ENCODE results near the gene AIFM3. TPM values are rescaled to one million over a fixed set of nuclear protein-coding genes. Genes with fewer than 3 reads are reported as not detected.
"Not testable (repeated sequence)": the region's sequence is repeated elsewhere in the genome, so short reads cannot be mapped to it uniquely, and the experiment has no call there.

The AIFM3 gene, protein sequence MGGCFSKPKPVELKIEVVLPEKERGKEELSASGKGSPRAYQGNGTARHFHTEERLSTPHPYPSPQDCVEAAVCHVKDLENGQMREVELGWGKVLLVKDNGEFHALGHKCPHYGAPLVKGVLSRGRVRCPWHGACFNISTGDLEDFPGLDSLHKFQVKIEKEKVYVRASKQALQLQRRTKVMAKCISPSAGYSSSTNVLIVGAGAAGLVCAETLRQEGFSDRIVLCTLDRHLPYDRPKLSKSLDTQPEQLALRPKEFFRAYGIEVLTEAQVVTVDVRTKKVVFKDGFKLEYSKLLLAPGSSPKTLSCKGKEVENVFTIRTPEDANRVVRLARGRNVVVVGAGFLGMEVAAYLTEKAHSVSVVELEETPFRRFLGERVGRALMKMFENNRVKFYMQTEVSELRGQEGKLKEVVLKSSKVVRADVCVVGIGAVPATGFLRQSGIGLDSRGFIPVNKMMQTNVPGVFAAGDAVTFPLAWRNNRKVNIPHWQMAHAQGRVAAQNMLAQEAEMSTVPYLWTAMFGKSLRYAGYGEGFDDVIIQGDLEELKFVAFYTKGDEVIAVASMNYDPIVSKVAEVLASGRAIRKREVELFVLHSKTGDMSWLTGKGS
- total RNA-seq (2014; rRNA removed; shearing (Covaris generic)), result not detected in 2 replicates

DNA sequence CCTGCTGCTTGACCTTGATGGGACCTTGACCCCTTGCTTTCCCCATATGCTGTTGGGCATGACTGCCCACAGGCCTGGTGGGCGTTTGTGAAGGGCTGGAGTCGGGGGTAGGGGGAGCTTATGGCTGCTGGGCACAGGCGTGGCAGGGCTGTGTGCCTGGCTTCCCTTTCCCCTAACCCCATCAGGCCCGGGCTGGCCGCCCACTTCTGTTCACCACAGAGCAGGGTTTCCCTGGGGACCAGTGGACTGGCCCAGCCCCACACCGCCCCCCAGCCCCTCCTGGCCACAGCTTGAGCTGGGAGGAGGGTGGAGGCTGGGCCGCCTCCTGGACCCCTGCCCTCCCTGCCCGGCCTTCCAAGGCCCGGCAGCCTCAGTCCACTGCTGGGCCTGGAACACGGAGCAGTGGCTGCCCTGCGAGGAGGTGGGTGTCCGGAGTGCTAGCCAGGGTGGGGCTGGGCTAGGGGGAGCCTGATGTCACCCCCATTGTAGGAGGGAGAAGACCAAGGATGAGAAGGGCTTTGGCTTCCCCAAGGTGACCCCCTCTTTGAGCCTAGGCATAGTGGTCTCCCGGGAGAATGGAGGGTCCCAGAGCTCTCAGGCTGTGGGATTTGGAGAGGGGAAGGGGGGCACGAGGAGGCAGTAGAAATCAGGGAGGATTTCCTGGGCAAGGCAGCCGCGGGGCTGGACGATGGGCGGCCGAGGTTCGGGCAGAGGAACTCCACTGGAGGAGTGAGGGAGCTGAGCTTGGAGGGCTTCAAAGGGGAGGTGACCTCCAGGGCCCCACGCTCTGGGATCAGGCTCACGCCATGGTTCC lies at the start of gene AIFM3:
Gene AIFM3 (plus strand): TSS at position 373 of the 814 bp plus-strand sequence. CDS start 690 bp downstream, outside the sequence.
- DNase-seq (ENCODE audit: low spot score), result no peak

DNA sequence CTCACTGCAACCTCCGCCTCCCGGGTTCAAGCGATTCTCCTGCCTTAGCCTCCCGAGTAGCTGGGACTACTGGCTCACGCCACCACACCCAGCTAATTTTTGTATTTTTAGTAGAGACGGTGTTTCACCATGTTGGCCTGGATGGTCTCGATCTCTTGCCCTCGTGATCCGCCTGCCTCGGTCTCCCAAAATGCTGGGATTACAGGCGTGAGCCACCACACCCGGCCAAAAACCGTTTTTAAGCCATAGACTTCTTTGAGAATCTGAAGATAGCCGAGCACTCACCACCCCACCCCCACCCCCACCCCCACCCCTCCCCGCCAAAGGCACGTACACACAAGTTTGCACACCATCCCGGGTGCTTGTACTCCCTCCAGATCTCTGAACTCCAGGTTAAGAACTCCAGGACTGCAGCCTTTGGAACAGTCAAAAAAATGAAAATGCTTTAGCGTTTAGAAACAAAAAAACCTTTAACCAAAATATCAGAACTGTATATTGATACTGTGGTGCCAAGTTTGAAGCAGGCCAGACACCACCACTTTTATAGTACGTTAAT lies 48.3 kb upstream of the AIFM3 start:
- no peak for DNase-seq (ENCODE audit: low spot score)

DNA sequence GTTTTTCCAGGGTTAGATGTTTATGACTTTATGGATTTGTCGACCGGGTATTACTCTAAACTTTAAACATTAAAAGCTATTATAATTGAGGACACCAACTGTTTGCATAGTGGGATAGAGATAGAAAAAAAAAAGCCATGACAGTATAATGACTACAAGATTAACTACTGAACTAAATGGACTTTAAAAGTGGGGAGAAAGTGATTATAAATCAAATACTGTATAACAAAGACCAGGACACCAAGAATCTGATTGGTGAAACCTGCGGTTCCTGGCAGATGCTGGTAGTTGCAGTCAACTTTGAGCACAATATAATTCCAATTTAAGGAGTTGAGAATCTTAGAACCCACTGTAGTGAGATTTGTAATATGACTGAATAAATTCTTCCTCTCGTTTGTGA lies 47.3 kb upstream of the AIFM3 start:
- DNase-seq (ENCODE audit: low spot score), result no peak

DNA sequence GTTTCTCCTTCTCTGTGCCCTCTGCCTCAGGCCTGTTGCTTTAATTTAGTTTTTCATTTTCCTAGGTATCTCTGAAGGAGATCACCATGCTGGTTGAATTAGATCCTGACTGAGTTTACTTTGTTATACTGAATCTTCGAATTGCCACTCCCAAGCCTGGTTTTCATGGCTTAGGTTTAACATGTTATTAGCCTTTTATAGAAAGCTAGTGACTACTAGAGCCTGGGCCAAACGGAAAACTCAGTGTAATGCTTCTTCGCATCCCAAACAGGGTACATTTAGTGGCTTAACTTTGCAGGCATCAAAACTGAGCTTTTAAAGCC lies 46.2 kb upstream of the AIFM3 start:
- no peak for DNase-seq (ENCODE audit: low spot score)

DNA sequence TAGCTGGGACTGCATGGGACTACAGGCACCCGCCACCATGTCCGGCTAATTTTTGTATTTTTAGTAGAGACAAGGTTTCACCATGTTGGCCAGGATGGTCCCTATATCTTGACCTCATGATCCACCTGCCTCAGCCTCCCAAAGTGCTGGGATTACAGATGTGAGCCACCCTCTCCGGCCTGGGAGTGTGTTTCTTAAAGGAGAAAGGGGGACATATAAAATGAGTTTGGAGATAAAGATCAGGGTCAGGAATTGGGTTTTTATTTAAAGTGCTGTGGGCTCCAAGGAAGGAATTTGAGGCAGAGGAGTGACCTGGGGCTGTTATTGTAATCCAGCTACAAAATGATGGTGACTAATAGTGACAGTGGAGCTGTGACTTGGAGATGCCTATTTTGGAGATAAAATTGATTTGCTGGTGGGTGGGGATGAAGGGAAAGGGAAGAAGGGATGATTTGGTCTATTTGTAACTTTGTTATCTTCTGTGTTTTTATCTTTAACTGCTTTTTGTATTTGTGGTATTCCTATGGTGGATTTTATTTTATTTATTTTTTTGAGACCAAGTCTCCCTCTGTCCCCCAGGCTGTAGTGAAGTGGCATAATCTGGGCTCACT lies 44.8 kb upstream of the AIFM3 start:
- no peak for DNase-seq (ENCODE audit: low spot score)

DNA sequence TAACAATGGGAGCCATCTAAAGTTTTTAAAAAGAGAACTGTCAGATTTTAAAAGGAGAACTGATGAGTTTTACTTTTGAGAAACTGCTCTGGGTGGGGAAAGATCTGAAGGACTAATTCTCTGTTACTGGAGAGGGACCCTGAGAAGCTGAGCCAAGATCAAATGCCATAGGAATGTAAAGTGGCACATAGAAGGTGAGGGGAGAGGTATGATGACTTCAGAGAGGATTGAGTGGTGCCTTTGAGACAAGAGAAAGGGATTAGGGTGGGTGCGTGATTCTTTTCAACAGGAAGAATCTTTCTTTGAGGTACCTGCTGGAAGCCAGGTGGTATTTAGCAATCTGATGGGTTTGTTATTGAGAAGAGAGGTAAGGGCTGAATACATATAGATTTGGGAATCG lies 40.8 kb upstream of the AIFM3 start:
- no peak for DNase-seq (ENCODE audit: low spot score)

DNA sequence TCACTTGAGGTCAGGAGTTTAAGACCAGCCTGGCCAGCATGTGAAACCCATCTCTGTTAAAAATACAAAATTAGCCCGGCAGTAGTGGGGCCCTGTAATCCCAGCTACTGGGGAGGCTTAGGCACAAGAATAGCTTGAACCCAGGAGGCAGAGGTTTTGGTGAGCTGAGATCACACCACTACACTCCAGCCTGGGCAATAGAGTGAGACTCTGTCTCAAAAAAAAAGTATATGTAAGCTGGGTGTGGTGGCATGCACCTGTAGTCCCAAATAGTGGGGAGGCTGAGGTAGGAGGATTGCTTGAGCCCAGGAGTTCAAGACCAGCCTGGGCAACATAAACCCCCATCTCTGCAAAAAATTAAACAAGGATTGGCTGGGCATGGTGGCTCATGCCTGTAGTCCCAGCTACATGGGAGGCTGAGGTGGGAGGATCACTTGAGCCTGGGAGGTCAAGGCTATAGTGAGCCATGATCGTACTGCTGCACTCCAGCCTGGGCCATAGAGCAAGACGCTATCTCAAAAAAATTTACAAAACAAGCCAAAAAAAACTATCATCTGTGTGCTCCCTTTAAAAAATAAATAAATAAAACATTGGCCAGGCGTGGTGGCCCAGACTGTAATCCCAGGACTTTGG lies 39.0 kb upstream of the AIFM3 start:
- DNase-seq (ENCODE audit: low spot score), result no peak

DNA sequence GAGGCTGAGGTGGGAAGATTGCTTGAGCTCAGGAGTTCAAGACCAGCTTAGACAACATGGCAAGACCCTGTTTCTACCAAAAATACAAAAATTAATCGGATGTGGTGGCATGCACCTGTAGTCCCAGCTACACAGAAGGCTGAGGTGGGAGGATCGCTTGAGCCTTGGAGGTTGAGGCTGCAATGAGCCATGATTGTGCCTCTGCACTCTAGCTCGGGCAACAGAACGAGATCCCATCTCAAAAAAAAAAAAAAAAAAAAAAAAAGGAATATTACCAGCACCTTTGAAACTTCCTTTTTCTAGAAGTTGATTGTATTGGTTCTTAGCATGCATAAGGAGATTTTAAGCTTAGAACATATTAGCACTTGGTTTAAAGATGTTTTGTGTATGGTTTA lies 38.5 kb upstream of the AIFM3 start:
- DNase-seq (ENCODE audit: low spot score), result no peak

DNA sequence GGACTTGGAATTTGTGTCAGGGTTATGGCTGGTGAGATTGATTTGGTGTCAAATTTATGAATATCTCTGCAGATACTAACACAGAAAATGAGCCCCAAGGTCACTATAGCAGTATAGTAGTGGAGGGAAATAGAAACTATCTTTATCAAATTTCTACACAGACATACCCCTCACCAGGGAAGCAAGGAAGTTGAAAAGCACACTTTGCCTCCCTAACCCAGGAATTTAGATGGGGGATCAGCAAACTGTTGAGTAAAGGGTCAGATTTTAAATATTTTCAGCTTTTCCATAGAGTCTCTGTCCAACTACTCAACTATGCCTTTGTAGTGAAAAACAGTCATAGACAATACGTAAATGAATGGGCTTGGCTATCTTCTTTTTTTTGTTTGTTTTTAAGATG lies 37.1 kb upstream of the AIFM3 start:
- DNase-seq (ENCODE audit: low spot score), result no peak

DNA sequence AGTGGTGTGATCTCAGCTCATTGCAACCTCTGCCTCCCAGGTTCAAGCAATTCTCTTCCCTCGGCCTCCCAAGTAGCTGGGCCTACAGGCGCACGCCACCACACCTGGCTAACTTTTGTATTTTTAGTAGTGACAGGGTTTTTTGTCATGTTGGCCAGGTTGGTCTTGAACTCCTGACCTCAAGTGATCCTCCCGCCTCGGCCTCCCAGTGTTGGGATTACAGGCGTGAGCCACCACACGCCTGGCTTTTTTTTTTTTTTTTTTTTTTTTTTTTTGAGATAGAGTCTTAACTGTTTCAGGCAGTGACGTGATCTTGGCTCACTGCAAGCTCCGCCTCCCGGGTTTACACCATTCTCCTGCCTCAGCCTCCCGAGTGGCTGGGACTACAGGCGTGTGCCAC lies 36.6 kb upstream of the AIFM3 start:
- DNase-seq (ENCODE audit: low spot score), result not testable (repeated sequence)

DNA sequence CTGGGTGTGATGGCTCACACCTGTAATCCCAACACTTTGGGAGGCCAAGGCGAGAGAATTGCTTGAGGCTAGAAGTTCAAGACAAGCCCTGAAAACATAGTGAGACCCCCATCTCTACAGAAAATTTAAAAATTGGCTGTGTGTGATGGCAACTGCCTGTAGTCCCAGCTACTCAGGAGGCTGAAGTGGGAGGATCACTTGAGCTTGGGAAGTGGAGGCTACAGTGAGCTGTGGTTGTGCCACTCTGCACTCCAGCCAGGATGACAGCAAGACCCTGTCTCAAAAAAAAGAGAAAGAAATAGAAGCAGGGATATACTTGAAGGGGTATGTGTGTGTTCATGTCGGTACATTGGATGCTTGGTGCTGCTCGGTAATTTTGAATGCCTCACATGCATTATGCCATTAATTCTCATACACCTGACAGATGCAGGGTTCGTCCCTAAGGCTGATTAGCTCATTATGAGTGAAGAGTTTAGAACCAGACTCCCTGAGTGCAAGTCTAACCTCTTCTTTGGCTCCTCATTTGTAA lies 35.9 kb upstream of the AIFM3 start:
- no peak for DNase-seq (ENCODE audit: low spot score)

DNA sequence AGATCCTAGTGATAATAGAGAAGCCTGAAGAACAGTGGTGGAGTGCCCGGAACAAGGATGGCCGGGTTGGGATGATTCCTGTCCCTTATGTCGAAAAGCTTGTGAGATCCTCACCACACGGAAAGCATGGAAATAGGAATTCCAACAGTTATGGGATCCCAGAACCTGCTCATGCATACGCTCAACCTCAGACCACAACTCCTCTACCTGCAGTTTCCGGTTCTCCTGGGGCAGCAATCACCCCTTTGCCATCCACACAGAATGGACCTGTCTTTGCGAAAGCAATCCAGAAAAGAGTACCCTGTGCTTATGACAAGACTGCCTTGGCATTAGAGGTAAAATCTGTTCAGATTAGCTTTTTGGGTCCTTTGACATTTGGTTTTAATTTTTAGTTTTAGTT lies 33.1 kb upstream of the AIFM3 start:
- no peak for DNase-seq (ENCODE audit: low spot score)

DNA sequence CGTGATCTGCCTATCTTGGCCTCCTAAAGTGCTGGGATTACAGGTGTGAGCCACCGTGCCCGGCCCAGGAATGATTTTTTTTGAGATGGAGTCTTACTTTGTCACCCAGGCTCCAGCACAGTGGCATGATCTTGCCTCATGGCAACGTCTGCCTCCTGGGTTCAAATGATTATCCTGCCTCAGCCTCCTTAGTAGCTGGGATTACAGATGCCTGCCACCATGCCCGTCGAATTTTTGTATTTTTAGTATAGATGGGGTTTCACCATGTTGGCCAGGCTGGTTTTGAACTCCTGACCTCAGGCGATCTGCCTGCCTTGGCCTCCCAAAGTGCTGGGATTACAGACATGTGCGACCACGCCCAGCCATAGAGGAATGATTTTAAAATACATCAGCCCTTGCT lies 32.0 kb upstream of the AIFM3 start:
- not testable (repeated sequence) for DNase-seq (ENCODE audit: low spot score)

DNA sequence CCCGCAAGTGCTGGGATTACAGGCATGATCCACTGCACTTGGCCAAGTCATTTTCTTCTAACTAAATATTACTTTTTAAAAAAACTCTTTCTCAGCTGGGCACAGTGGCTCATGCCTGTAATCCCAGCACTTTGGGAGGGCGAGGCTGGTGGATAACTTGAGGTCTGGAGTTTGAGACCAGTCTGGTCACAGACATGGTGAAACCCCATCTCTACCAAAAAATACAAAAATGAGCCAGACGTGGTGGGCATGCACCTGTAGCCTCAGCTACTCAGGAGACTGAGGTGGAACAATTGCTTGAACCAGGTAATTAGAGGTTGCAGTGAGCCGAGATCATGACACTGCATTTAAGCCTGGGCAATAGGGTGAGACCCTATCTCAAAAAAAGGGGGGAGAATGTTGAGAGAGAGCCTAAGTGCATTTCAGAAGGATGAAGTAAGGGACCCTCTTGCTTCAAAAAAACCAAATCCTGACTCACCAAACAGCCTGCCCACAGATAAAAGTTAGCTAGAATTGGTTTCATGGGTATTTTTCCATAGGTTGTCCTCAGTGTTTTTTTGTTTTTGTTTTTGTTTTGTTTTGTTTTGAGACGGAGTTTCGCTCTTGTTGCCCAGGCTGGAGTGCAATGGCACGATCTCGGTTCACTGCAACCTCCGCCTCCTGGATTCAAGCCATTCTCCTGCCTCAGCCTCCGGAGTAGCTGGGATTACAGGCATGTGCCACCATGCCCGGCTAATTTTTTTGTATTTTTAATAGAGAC lies 31.1 kb upstream of the AIFM3 start:
- not testable (repeated sequence) for DNase-seq (ENCODE audit: low spot score)

DNA sequence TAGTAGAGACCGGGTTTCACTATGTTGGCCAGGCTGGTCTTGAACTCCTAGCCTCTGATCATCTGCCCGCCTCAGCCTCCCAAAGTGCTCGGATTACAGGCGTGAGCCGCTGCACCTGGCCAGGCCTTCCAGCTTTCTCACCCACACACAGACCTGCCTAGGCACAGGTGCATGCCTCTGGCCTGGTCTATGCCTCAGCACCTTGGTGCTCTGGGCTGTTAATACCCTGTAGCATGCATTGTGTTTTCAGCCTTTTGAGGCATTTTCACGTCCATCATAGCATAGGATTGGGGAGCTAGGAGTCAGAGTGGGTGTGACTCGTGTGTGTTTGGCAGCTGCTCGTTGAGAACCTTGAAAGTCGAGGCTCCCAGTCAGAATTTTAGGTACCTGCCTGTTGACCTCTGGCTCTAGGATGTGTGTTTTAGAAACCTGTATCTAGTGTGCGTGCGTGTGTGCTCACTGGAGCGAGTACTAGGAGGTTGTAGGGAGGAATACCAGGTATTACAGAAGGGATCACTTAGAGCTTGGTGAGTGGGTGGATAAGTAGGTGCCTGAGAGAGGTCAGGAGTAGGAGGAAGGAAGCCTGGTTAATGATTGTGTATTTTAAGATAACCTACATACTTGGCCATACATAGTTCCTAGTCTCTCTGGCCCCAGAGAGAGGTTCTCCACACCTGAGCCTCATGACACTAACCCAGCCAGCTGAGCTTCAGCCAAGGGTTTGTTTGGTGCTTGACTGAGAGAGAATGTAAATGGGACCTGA lies 29.8 kb upstream of the AIFM3 start:
- DNase-seq (ENCODE audit: low spot score), result no peak

DNA sequence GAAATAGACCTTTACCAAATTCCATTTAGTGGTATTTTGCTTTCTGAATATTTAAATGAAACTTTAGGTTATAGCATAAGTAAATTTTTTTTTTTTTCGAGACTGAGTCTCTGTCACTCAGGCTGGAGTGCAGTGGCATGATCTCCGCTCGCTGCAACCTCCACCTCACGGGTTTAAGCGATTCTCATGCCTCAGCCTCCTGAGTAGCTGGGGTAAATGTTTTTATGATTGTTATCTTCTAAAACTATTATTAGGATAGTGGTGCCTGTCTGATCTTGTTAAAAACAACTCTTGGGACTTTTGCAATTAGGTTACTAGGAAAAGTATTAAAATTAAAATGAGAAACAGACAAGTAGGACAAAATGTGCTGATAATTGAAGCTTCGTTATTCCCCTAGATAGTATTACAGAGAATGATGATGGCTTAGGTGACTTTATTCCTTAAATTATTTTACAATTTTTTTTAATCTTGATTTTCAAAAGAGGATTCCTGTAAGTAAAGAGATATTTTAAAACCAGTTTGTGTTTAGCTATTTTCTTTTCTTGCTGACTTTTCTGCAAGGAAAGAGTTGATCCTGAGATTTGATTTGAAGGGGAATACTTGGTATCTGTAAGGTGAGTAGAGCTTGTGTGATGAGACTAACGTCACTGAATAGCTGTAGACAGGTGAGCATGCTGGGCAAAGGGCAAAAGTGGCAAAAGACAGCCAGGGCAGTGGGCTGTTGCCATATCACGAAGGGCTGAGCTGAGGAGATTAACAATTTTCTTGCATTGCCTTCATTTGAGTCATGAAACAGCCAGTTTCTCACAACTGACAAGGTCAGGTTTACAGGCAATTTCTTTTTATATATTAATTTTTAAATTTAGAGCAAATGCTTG lies 29.0 kb upstream of the AIFM3 start:
- no peak for DNase-seq (ENCODE audit: low spot score)

DNA sequence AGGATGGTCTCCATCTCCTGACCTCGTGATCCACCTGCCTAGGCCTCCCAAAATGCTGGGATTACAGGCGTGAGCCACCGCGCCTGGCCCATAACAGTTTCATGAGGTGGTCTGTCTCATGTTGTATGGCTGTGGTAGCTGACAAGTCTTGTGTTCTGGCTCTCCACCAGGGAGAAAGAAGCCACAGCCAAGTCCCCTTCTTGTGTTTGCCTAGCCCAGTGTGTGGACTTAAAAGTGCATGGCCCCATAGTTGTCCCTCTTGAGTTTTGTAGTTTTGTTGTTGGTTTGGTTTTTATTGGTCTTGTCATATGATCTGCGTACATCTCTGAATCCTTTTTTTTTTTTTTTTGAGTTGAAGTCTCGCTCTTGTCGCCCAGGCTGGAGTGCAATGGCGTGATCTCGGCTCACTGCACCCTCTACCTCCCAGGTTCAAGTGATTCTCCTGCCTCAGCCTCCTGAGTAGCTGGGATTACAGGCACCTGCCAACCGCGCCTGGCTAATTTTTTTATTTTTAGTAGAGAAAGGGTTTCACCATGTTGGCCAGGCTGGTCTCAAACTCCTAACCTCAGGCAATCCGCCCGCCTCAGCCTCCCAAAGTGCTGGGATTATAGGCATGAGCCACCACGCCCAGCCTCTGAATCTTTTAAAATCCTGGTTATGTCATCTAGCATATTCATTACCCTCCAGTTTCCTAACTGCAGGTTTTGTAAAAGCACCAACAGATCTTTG lies 27.4 kb upstream of the AIFM3 start:
- DNase-seq (ENCODE audit: low spot score), result not testable (repeated sequence)

DNA sequence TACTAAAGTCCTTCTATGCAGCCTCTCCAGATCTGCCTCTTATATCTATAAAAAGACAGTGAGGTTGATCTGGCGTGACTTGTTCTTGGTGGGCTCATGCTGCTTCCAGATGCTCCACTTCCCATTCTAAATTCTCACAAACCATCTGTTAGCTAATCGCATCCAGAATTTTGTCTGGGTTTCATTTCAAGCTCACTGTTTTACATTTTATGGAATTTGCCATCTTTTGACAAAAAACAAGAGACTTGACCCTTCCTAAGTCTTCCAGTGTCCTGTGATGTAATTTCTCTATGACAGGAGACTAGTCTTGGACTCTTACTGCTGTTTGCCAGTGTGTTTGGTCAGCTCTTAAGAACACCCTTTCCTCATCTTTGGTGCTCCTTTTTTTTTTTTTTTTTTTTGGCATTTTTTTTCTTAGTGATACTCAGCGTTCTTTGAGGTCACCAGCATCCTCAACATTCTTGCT lies 26.8 kb upstream of the AIFM3 start:
- DNase-seq (ENCODE audit: low spot score), result no peak
